ENCODE results near the gene GLE1.
"Not testable (repeated sequence)": the region's sequence is repeated elsewhere in the genome, so short reads cannot be mapped to it uniquely, and the experiment has no call there.

Gene GLE1

DNA sequence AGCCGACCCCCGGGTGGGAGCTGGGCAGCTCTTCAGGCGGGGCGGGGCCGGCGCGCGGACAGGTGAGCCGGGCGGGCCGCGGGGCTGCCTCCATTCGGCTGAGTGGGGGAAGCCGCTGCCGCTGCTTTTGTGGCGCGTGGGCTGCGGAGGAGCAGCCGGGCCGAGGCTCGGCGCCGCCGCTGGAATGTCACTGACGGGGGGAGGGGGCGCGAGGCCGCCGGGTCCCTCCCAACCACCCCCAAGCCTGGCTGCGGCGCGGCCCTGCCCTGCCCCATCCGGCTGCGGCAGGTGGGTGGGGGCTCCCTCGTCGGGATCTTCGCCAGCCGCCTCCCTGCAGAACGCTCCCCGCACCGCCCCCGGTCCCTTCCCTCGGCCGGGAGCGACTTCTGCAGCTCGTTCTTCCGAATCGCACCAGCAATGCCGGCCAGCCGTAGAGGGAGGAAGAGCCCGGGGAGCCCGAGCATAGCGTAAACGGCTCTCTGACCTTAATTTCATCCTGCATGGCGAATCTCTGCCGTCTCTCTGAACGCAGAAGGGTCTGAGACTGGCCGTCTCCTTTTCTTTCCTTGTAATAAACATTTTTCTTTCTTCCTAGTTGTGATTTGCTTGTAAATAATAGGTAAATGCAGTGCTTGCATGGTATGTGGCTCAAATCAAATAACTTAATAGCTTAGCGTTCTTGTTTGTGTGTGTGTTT lies 48.4 kb downstream of the GLE1 start:
- no peak for DNase-seq (ENCODE audit: low spot score)

DNA sequence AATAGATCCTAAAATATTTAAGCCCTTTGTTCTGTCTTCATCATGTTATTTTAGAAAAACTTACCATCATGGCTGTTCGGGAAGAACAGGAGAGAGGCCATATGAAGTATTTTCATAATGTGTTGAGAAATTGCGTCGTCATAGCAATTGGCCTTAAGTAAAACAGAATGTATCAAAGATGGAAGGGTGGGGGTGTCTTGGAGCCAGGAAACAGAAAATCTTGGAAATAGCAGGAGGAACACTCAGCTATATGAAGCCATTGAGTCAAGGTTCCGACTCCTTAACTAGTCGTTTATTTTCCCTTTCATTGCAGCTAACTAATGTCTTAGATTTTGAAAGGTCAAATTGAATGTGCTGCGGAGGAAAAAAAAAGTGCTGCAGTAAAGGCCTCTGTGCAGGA lies 49.2 kb downstream of the GLE1 start:
- DNase-seq (ENCODE audit: low spot score), result no peak

DNA sequence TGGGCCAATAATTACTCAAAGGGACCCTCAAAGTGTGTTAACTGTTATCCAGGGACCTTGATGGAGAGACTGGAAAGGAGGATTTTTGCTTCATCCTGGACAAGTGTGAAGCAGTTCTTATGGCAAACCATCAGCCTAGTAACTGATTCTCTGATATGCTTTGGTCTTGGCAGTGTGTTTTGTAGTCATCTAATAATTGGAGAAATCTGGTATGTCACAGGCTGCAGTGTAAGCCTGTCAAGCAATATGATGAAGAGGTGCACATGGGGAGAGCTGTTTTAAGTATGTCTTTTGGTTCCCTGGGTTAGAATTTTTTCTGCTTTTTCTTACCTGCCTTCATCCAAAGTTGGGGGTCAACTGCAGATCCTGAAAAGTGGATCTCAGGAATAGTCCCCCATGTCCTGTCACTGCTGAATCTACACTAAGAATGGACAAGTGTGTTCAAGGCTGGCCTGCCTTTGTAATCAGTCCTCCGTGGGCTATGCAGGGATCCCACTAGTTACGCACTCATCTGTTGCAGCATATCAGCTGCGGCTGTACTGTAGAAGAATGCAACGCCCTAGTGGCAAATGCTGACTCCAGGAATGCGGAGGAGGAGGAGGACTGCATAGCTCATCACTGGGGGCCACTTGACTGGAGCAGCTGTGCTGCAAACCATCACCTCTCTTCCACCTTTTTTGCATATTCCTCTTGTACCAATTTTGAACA lies 49.8 kb downstream of the GLE1 start:
- no peak for DNase-seq (ENCODE audit: low spot score)

DNA sequence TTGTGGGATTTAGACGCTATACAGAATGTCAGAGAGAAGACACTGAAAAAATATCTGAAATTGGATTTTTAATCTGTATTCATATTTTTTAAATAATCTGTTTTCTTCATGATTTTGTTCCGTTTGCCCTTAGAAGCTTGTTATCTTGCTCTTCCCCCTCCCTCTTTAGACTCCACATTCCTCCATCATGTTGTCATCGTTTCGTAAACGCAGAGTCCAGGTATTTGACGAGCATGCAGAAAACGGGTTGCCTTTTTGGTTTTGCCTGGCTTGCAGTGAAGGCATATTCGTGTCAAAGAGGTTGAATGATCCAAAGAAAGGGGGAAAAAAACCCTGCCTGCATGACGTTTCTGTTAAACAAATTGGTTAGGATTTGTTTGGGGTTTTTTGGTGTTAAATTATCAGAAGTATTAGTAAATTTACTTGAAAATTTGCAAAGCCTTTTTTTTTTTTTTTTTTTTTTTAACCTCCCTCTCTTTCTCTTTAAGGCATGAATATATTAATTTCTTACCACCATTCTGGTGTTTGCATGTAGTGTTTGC lies 50.7 kb downstream of the GLE1 start:
- no peak for DNase-seq (ENCODE audit: low spot score)

DNA sequence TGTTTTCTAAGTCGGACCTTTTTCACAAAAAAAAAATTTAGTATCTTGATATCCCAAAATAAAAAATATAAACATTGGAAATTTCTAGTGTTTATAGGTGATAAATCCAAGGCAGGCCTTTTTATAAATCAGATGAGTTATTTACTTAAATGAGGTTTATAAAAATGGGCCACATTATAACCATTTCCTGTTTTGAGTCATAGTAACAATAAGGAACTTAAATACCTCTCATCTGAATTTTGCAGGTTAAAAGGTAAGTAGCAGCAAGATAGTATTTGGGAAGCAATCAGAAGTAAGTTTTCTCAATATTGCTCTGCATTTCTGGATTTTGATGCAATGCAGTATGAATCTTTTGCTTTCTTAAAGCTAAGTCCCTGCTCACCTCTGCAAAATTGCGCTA lies 51.8 kb downstream of the GLE1 start:
- no peak for DNase-seq (ENCODE audit: low spot score)

DNA sequence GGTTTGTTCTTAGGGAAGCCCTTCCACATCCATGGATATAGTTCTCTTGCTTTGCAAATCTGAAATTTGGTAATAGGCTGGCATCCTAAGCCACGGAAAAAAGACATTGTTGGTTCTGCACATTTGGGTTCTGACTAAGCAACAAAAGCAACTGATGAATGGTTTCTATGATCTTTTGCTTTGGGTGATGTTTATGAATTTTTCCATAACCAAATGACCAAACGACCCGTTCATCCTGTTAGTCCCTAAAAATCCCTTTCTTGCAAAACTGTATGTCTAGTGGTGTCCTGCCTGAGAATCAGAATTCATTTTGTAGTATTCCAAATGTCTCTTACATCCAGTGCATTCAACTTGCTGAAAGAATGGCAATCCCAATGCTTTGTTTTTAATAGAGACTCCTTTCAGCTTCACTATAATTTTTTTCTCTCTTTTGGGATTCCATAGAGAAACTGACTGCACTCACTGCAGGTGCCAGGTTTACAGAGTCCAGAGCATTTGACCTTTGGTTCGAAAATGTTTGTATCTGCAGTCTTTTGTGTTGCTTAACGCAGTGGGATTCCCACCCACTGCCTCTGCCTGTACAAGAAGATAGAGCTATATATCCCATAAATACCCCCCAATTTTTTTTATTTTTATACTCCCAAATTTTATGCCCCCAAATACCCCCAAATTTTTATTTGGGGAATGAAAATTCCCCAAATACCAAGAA lies 52.6 kb downstream of the GLE1 start:
- DNase-seq (ENCODE audit: low spot score), result no peak

DNA sequence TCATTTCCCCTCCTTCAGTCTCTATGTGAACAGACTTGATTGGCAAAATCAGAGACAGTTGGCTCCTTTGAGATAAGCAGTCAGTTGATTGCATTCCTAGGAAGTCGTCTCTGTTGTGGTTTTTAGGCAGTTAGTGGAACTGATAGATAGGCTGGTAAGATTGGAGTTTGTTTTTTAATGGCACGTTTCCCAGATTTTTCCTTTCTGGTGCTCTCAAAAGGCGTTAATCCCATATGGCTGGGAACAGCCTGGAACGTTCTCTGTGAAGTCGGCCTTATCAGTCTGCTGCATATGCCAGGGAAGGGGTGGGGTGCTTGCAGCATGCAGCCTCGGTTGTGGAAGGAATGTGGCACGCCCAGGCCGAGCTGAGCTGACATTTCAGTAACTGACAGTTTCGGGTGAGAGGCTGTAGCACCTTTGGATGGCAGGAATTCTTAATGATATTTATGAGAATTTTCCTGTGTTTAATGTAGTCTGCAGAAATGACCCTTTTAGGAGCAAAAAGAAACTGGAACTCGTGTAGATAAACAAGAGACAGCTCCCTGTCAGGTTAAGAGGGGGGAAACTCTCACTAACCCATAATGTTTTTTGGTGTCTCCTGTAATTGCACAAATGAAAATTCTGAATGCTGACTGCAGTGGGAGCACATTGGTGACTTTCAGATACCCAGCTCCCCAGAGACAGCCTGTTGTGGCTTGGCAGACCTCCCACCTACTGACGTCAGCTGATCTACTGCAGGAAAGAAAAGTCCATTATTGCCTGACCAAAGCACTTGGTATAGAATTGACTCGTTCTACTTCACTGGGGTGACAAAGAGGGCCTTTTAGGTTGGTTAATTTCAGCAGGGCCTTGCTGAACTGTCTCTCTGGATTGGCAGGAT lies 54.2 kb downstream of the GLE1 start:
- DNase-seq (ENCODE audit: low spot score), result peak; percentile 83

DNA sequence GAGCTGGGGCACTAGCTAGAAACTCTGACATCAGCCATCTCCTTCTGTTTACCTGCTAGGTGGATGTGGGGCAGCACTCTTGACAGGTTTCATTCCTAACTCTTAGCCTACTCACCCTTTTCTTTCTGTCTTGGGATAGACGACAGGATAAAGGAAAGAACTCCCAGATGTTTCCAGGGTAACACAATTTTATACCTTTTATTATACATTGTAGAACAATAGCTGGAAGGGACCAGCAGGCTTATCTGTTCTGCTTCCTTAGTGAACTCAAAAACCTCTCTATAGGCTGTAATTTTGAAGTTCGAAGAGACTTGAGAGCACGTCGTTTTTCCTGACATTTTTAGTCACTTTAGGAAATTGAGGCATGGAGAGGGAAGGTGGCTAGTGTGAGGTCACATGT lies 61.1 kb downstream of the GLE1 start:
- DNase-seq (ENCODE audit: low spot score), result no peak

DNA sequence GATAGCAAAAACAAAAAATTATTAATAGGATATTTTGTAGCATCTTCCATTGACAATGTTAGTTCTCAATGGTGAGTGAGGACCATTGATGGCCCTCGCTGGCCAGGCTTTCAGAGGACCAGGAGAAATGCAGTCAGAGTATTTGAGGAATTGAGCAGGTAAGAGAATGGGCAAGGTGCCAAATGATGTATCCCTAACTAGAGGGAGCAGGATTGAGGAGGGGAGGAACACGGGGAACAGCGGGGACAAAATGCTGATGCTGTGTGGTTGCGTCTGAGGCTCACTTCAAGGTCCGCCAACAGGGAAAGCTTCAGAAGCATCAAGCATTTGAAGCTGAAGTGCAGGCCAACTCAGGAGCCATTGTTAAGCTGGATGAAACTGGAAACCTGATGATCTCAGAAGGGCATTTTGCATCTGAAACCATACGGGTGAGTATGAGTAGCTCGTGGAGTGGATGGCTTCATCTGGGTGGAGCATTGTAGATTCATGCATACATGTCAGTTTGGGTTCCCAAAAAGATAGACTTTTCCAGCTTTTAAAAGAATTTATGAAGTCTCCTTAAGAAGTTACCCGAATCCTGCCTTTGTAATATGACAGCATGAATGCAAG lies 64.1 kb downstream of the GLE1 start:
- DNase-seq (ENCODE audit: low spot score), result no peak

DNA sequence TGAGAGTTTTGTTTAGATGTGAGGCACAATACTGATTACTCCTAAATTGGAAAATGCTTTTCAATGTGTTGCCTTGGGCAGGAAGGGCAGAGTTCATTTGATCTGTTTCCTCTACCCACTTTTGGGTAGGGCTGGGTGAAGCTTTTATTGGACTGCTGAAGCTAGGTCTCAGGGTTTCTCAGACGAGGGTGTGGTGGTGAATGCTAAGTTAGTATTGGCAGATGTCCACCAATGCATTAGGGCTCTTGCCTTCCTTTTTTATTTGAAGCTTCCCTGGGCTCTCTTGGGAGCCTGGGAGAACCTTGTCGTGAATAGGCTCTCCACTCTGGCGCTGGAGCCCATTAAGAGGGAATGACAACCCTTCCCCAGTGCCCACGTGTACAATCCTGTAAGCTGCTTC lies 71.0 kb downstream of the GLE1 start:
- DNase-seq (ENCODE audit: low spot score), result no peak

DNA sequence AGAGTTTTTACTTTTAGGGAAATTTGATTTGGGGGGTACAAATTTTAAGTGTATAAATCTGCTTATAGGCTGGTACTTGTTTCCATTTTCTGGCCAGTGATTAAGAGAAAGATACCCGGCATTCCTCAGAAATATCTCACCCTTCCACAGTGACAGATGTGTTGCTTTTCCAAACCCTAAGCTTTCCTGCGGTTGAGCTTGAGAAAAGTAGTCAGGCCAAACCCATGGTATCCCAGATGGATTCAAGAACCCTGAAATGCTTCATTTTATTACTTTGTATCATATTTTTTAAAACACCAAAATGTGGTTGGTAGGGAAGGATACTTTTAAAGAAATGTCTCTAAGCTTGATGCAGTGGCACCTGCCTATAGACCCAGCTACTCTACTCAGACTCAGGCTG lies 71.4 kb downstream of the GLE1 start:
- DNase-seq (ENCODE audit: low spot score), result no peak

DNA sequence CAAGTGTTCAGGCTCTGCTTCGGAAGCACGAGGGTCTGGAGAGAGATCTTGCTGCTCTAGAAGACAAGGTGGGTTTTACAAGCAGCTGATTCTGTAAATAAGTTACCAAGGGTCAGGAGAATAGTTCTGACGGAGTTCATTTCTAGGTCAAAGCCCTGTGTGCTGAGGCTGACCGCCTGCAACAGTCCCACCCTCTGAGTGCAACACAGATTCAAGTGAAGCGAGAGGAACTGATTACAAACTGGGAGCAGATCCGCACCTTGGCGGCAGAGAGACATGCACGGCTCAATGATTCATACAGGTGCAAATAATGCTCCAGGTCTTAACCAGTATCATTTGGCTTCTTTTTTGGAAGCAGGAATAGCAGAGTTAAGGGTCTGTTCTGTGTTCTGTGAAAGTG lies 72.7 kb downstream of the GLE1 start:
- no peak for DNase-seq (ENCODE audit: low spot score)

DNA sequence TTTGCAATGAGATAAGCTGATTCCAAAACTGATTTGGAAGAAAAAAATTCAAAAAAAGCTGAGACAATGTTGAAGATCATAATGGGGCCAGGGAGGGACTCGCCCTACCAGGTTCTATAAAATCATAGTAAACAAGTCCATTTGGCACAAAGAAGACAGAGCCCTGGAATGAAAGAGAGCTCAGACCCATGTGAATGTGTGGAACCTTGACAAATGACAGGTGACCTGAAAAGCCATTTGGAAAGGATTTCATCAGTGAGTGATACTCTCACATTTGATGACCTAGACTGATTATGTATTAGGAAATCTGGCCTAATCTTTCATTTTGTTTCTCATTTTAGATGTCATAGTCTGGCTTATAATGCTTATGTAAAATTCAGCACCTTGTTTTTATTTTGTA lies 74.7 kb downstream of the GLE1 start:
- DNase-seq (ENCODE audit: low spot score), result no peak

DNA sequence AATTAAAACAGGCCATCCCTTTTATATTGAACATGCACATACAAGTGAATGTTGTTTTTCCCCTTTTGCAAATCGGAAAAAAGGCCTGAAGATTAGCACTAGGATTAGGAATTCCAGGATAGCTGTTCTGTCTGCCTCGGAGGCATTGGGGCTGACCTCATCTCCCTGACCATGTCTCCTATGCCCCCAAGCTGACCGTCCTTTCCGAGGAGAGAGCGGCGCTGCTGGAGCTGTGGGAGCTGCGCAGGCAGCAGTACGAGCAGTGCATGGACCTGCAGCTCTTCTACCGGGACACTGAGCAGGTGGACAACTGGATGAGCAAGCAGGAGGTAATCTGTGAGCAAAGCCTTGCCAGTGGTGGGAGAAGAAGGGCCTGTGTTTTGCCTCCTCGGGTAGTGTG lies 76.2 kb downstream of the GLE1 start:
- no peak for DNase-seq (ENCODE audit: low spot score)

DNA sequence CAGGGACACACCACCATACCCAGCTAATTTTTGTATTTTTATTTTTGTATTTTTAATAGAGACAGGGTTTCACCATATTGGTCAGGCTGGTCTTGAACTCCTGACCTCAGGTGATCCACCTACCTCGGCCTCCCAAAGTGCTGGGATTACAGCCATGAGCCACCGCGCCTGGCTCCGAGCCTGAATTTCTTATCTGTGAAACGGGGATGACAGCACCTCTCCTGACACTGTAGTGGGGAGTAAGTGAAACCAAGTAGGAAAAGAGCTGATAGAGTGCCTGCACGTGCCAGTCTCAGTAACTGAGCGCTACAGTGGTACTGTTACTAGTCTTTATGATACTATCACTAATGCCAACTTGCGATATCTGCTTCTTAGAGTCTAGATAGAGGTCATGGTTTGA lies 80.6 kb downstream of the GLE1 start:
- DNase-seq (ENCODE audit: low spot score), result not testable (repeated sequence)

DNA sequence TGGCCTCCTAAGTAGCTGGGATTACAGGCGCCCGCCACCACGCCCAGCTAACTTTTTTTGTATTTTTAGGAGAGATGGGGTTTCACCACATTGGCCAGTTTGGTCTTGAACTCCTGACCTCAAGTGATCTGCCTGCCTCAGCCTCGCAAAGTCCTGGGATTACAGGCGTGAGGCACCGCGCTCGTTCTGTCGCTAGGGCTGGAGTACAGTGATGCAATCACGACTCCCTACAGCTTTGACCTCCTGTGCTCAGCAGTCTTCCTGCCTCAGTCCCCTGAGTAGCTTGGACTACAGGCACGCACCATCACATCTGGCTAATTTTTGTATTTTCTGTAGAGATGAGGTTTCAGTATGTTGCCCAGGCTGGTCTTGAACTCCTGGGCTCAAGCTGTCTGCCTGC lies 82.4 kb downstream of the GLE1 start:
- not testable (repeated sequence) for DNase-seq (ENCODE audit: low spot score)

DNA sequence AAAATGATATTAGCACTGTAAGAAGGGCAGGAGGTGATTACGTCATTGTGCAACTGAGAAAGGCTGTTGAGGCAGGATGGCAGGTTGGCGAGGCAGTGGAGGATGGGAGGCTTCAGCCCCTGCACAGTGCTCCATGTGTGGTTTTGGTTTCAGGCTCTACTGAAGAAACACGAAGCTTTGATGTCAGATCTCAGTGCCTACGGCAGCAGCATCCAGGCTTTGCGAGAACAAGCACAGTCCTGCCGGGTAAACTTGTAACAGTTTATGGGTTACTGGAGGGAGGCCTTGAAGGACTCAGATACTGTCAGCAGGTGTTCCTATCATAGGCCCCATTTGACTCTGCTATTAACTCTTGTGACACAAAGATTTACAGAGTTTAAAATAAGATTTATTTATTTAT lies 82.9 kb downstream of the GLE1 start:
- no peak for DNase-seq (ENCODE audit: low spot score)

DNA sequence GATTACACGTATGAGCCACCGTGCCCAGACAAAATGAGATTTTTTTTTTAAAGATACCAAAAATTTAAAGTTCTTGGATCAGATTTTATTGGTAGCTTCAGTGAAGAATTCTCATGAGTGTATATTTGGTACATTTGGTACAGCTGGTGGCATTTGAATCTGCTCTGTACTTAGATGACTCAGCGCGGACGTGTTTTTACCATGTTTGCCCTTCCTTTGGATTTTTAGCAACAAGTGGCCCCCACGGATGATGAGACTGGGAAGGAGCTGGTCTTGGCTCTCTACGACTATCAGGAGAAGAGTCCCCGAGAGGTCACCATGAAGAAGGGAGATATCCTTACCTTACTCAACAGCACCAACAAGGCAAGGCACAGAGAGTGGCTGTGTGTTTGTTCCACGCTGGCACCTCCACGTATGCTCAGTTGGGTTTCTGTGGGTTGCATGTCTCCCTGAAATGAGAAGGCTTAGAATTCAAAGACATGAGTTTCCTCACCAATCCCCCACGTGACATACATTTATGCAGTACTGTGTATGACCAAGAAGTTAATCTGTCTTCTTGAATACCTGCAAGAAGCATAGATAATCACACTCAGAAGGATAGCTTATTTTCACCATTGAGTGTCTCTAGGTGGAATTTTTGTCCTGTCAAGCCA lies 84.2 kb downstream of the GLE1 start:
- no peak for DNase-seq (ENCODE audit: low spot score)
